ENCODE measurements around the gene ZBTB20. TPM values are rescaled to one million over a fixed set of nuclear protein-coding genes. Genes with fewer than 3 reads are reported as not detected.

Gene ZBTB20
- total RNA-seq, 1 experiment from 2014 or later, result 3.7 TPM

DNA sequence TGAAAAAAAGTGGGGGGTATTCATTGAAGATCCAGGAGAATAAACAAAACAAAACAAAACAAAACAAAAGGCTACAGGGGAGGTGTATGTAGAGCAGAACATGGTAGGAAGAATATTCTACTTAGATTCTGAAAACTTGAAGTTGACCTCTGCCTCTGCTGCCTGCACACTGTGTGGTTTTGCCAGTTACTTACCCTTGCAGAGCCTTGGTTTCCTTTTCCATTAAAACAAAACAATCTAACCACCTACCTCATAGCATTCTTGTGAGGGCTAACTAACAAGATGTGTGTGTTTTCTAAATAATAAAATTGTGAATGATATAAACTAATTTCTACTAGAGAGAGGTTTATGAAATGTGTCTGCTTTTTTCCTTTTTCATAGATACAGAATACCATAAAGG is 430.2 kb downstream of the ZBTB20 start:
- Histone ChIP-seq H2AFZ (ENCODE audit: low read length) (no peak overlapping the region), H3F3A (ENCODE audit: low read length, unreplicated experiment) (no peaks in the 10 kb centered on the region), H4K20me1 (ENCODE audit: low read length) (no peaks in the 10 kb centered on the region), H3K27ac (ENCODE audit: low read length) (no peak overlapping the region), H3K9me3 (ENCODE audit: low read length) (no peaks in the 10 kb centered on the region), H3K4me1 (ENCODE audit: insufficient read depth, low read length) (no peaks in the 10 kb centered on the region), H3K4me3 (ENCODE audit: low read length) (no peak overlapping the region), H3K9me2 (replicated peaks; ENCODE audit: low read length) (no peaks in the 10 kb centered on the region), H3K4me2 (ENCODE audit: low read length) (no peak overlapping the region), H3K79me2 (ENCODE audit: low read length) (no peaks in the 10 kb centered on the region), H3K36me3 (ENCODE audit: low read depth, low read length) (no peaks in the 10 kb centered on the region), H3K27me3 (ENCODE audit: low read length) (no peaks in the 10 kb centered on the region), H3K9ac (ENCODE audit: low read length) (no peak overlapping the region)
- no TSS peak for BruUV-seq (replicated peaks)
- DNase-seq (no peak), ATAC-seq (no peak)
- intact Hi-C loops (cut with micrococcal nuclease), result no loop called here
- POLR2A ChIA-PET (ENCODE audit: unreplicated experiment), result no interaction called here
- TF ChIP-seq EZH2 (IDR thresholded peaks at IDR 0.05; ENCODE audit: low read length, unreplicated experiment) (no peak), EZH2phosphoT487 (IDR thresholded peaks at IDR 0.05; ENCODE audit: borderline replicate concordance, low read length) (no peak)
- TF ChIP-seq, protein P1, sequence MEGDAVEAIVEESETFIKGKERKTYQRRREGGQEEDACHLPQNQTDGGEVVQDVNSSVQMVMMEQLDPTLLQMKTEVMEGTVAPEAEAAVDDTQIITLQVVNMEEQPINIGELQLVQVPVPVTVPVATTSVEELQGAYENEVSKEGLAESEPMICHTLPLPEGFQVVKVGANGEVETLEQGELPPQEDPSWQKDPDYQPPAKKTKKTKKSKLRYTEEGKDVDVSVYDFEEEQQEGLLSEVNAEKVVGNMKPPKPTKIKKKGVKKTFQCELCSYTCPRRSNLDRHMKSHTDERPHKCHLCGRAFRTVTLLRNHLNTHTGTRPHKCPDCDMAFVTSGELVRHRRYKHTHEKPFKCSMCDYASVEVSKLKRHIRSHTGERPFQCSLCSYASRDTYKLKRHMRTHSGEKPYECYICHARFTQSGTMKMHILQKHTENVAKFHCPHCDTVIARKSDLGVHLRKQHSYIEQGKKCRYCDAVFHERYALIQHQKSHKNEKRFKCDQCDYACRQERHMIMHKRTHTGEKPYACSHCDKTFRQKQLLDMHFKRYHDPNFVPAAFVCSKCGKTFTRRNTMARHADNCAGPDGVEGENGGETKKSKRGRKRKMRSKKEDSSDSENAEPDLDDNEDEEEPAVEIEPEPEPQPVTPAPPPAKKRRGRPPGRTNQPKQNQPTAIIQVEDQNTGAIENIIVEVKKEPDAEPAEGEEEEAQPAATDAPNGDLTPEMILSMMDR (conservative IDR thresholded peaks at IDR 0.05; ENCODE audit: low read depth, low read length), result no peak
- CTCF ChIA-PET, result no interaction called here

DNA sequence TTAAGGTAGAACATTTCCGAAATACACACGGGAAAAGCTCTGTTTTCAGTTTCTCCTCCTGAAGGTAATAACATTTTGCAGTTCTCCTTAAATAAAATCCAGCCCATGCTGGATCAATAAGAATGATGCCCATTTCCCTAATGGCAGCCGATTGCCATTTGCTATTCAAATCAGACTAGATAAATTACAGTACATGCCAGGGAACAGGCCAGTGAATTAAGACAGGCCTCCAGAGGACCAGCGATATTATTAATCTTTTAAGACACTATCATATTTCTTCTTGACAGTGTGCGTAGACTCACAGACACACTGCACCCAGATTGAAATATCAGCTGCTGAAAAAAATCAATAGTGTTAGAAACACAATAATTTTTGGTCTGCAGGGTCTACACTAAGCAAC is 431.0 kb downstream of the ZBTB20 start:
- no peaks in the 10 kb centered on the region for H3K9me3 ChIP-seq (ENCODE audit: low read length)
- H4K20me1 ChIP-seq (ENCODE audit: low read length), result no peaks in the 10 kb centered on the region
- no peaks in the 10 kb centered on the region for H3F3A ChIP-seq (ENCODE audit: low read length, unreplicated experiment)
- CTCF ChIA-PET, result no interaction called here
- BruUV-seq (replicated peaks), result no TSS peak
- DNase-seq (no peak), ATAC-seq (no peak)
- no peak overlapping the region for H3K27ac ChIP-seq (ENCODE audit: low read length)
- POLR2A ChIA-PET (ENCODE audit: unreplicated experiment), result no interaction called here
- no peaks in the 10 kb centered on the region for H3K9me2 ChIP-seq (replicated peaks; ENCODE audit: low read length)
- no peak overlapping the region for H3K4me3 ChIP-seq (ENCODE audit: low read length)
- H2AFZ ChIP-seq (ENCODE audit: low read length), result no peak overlapping the region
- H3K4me2 ChIP-seq (ENCODE audit: low read length), result no peak overlapping the region
- no peaks in the 10 kb centered on the region for H3K79me2 ChIP-seq (ENCODE audit: low read length)
- H3K9ac ChIP-seq (ENCODE audit: low read length), result no peak overlapping the region
- no peaks in the 10 kb centered on the region for H3K36me3 ChIP-seq (ENCODE audit: low read depth, low read length)
- no peaks in the 10 kb centered on the region for H3K27me3 ChIP-seq (ENCODE audit: low read length)
- no peaks in the 10 kb centered on the region for H3K4me1 ChIP-seq (ENCODE audit: insufficient read depth, low read length)
- TF ChIP-seq EZH2 (IDR thresholded peaks at IDR 0.05; ENCODE audit: low read length, unreplicated experiment), result no peak
- TF ChIP-seq, protein P1 (conservative IDR thresholded peaks at IDR 0.05; ENCODE audit: low read depth, low read length), result no peak
- no peak for TF ChIP-seq EZH2phosphoT487 (IDR thresholded peaks at IDR 0.05; ENCODE audit: borderline replicate concordance, low read length)
- intact Hi-C loops (cut with micrococcal nuclease), result no loop called here

DNA sequence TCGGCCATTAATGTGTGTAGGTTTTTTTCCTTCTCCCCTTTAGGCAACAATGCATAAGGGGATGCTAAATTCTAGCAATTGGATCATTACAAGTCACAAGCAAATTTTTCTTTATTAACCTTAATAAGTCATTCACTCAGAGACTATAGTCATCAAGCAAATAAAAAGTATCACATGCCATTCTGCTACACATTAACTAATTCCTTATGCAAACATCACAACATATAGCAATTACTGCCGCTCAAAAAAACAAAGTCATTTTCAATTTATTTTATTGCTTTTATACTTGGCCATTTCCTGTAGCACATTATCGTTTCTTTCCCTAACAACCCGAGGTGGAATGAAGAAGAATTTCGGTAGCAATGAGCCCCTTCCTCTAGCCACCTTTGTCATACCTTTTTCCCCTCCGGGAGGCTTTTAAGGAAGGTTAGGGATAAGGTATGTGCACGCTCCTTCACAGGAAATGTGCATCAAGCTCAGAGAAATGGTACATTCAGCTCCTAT is 432.1 kb downstream of the ZBTB20 start:
- no peaks in the 10 kb centered on the region for H3K79me2 ChIP-seq (ENCODE audit: low read length)
- POLR2A ChIA-PET (ENCODE audit: unreplicated experiment), result no interaction called here
- no peaks in the 10 kb centered on the region for H3K4me1 ChIP-seq (ENCODE audit: insufficient read depth, low read length)
- H3K36me3 ChIP-seq (ENCODE audit: low read depth, low read length), result no peaks in the 10 kb centered on the region
- no TSS peak for BruUV-seq (replicated peaks)
- H3K4me3 ChIP-seq (ENCODE audit: low read length), result no peak overlapping the region
- intact Hi-C loops (cut with micrococcal nuclease), result no loop called here
- H4K20me1 ChIP-seq (ENCODE audit: low read length), result no peaks in the 10 kb centered on the region
- no peak overlapping the region for H2AFZ ChIP-seq (ENCODE audit: low read length)
- H3K9me2 ChIP-seq (replicated peaks; ENCODE audit: low read length), result no peaks in the 10 kb centered on the region
- no peak overlapping the region for H3K9ac ChIP-seq (ENCODE audit: low read length)
- H3K4me2 ChIP-seq (ENCODE audit: low read length), result no peak overlapping the region
- no peak overlapping the region for H3K27ac ChIP-seq (ENCODE audit: low read length)
- ATAC-seq, result no peak
- no peaks in the 10 kb centered on the region for H3K9me3 ChIP-seq (ENCODE audit: low read length)
- no peaks in the 10 kb centered on the region for H3K27me3 ChIP-seq (ENCODE audit: low read length)
- TF ChIP-seq EZH2phosphoT487 (IDR thresholded peaks at IDR 0.05; ENCODE audit: borderline replicate concordance, low read length), result no peak
- TF ChIP-seq, protein P1 (conservative IDR thresholded peaks at IDR 0.05; ENCODE audit: low read depth, low read length), result no peak
- no peak for TF ChIP-seq EZH2 (IDR thresholded peaks at IDR 0.05; ENCODE audit: low read length, unreplicated experiment)
- CTCF ChIA-PET, result no interaction called here
- no peaks in the 10 kb centered on the region for H3F3A ChIP-seq (ENCODE audit: low read length, unreplicated experiment)
- DNase-seq, result no peak

Measured in PC-3 (cell line).